GM12875 (cell line): Measurements from ENCODE around the gene C1orf146.

ENCODE experiments used
- H3K4me3 ChIP-seq: one replicate; pipeline ENCODE4 v1.5.1; 2011; ENCODE audit warnings: low read depth, low read length, control low read depth
- TF ChIP-seq, protein P1 (sequence below): IDR thresholded peaks from 2 replicates; pipeline ENCODE4 v1.5.1; 2011; ENCODE audit warnings: low read depth, mild to moderate bottlenecking, control low read depth, inconsistent platforms, low read length, moderate library complexity, borderline replicate concordance; ENCODE audit not compliant: insufficient read depth

Gene C1orf146, protein sequence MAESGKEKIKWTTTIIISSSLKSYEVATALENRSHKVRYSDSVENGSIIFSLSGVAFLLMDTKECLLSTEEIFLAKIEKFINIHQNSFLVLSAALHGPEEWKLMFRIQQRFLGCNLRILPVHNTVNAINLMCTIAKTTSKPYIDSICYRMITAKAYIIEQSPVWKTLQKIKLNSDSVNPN

DNA sequence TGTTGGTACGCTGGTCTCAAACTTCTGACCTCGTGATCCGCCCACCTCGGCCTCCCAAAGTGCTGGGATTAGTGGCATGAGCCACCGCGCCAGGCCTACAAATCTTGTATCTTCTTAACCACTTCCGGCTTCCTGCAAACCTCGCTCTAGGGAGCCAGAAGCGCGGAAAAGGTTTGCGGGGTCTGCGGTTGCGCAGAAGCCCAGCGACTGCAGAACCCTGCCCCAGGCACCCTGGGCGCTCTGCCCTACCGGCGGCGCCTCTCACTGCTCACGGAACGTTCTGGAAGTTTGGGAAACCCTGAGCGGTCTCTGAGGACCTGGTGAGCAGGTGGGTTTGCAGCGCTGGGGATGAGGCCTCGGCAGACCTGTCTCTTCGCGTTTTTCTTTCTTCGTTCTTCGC, at the start of gene C1orf146:
Gene C1orf146 (plus strand): TSS at position 195 of the 400 bp plus-strand sequence. CDS start 13,506 bp downstream, outside the sequence.
- TF ChIP-seq, protein P1, sequence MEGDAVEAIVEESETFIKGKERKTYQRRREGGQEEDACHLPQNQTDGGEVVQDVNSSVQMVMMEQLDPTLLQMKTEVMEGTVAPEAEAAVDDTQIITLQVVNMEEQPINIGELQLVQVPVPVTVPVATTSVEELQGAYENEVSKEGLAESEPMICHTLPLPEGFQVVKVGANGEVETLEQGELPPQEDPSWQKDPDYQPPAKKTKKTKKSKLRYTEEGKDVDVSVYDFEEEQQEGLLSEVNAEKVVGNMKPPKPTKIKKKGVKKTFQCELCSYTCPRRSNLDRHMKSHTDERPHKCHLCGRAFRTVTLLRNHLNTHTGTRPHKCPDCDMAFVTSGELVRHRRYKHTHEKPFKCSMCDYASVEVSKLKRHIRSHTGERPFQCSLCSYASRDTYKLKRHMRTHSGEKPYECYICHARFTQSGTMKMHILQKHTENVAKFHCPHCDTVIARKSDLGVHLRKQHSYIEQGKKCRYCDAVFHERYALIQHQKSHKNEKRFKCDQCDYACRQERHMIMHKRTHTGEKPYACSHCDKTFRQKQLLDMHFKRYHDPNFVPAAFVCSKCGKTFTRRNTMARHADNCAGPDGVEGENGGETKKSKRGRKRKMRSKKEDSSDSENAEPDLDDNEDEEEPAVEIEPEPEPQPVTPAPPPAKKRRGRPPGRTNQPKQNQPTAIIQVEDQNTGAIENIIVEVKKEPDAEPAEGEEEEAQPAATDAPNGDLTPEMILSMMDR: no peak
- H3K4me3 ChIP-seq: no peak within 1 kb of the TSS

DNA sequence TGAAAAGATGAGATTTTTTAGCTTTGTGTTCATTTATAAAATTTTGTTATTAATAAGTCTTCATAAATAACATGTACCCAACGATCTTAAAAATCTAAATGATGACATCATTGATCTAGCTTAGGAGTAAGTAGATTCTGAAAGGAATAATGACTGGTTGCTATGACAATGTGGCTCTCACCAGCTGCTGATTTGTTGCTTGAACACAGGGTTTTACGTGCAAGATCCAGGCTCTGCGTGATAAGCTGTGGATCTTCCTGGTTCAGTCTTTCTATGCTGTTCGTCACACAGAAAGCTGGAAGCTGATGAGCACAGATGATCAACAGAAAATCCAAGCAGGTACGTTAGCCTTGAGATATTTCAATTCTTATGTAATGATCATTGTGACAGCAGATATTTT, 49.1 kb upstream of the C1orf146 start:
- H3K4me3 ChIP-seq: no peak overlapping the region
- TF ChIP-seq, protein P1: no peak

DNA sequence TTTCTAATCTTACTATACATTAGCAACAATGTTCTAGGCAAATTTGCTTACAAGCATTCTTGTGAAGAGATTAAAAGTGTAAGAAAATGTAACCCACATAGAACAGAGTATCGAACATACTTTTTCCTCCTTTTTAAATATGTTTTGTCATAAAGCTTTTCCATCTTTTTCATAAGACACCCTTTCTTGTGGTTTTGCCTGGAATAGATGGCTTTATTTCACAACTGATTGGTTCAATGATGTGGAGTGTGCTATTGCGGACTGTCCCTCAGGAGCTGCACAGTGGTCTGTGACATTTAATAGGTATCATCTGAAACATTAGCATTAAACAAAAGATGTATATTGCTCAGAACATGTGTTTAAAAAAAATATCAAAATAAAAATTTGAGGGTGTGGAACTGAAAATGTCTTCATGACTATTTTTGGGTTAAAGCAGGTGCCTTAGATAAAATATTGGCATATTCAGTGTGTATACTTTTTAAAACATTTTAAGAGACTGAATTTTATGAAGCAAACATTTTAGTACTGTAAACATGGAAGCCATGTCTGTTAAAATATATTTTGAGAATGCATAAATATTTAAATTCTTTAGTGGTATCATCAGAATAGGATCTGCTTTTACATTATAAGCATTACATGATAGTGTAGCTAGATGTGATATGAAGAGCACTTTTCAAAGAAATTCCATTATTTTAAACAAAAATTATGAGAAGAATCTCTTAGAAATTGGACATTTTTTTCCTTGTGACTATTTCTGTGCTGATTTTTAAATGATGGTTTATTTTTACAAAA, 48.3 kb upstream of the C1orf146 start:
- TF ChIP-seq, protein P1: no peak

DNA sequence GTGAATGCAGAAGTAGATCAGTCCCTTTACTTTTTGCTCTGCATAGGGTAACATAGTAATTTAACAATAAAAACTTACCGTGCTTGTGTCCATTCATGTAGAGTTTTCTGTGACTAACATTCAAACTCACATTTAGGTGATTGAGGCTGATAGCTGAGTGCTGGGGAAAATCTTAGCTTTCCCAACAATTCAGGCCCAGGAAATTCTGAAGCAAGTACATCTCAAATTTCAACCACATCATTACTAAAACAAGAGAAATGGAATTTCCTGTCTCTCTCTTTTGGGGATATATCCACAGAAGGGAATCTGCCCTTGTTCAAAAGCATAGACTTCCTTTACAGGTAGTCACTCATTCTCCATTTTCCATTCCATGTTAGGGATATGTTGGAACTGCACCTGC, 33.1 kb upstream of the C1orf146 start:
- no peak overlapping the region for H3K4me3 ChIP-seq

More for the DNA sequence above, 48.3 kb upstream of the C1orf146 start:
- no peak overlapping the region for H3K4me3 ChIP-seq

DNA sequence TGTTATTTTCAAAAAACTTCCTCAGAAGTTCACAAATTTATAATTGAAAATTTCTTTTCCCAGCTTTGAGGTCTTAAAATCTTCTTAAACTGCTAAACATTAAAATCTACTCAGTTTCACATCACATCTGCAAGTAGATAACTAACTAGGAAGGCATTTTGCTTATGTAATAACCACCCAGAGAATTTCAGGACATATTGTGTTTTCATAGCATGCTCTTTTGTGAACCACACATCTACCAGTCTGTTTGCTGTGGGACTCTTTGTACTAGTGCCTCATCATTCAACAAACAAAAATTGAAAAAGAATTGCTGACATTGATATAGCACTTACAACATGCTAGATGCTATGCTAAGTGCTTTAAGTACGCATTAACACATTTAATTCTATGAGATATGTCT, 31.6 kb upstream of the C1orf146 start:
- no peak overlapping the region for H3K4me3 ChIP-seq

More for the DNA sequence above, 33.1 kb upstream of the C1orf146 start:
- TF ChIP-seq, protein P1: no peak

DNA sequence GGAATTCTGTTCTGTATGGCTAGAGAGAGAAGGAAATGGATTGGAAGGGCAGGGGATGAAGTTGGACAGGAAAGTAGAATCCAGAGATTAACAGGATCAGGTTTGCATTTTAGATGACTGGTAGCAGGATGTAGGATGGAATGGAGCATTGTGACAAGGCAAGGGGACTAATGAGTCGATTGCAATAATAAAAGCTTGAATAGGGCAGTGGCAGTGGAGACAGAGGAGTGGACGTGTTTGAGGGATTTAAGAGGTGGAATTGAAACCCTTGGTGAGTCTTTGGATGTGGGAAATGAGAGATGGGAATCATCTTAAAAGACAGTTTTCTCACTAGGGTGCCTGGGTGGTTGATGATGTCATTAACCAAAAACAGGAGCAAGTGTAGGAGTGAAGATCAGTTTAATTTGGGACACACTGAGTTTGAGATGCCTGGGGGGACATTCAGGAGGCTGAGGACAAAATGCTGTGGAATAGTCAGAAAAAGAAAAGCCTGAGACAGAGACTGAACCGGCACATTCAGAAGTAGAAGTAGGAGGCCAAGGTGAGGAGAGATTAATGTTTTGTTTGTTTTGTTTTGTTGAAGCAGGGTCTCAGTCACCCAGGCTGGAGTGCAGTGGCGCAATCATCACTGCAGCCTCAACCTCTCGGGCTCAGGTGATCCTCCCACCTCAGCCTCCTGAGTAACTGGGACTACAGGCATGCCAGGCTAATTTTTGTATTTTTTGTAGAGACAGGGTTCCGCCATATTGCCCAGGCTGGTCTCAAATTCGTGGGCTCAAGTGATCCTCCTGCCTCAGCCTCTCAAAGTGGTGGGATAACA, 29.1 kb upstream of the C1orf146 start:
- no peak overlapping the region for H3K4me3 ChIP-seq
- TF ChIP-seq, protein P1: no peak

More for the DNA sequence above, 31.6 kb upstream of the C1orf146 start:
- TF ChIP-seq, protein P1: no peak
